HEK293 (cell line): ENCODE measurements around the gene AP2M1.
A peak's percentile ranks its signal among the peaks of the same experiment; 100 is the strongest.

Experiments
- CTCF ChIA-PET: fragments of 350-600 bp; formaldehyde crosslinking; extraction: SDS; loops from one replicate; lab custom pipeline; 2021; ENCODE audit warnings: antibody characterized with exemption; lab: Yijun Ruan, JAX
- POLR2A ChIA-PET: fragments of 300-600 bp; formaldehyde crosslinking; extraction: SDS; loops from one replicate; lab custom pipeline; 2020; ENCODE audit warnings: antibody characterized with exemption, inconsistent platforms; lab: Yijun Ruan, JAX
- H3K27ac ChIP-seq: fragments of 200-500 bp; sonication (Bioruptor generic); 2 replicates; pipeline ENCODE4 v1.5.1; 2014; ENCODE audit warnings: low read depth, low read length, control low read depth, inconsistent platforms; ENCODE audit errors: extremely low read depth
- H3K36me3 ChIP-seq, 2 experiments: fragments of 200-500 bp in 1 of 2; sonication (Bioruptor generic) in 1 of 2; 1 replicate in 1 of 2; 2 replicates in 1 of 2; pipeline ENCODE4 v1.5.1; 2014 to 2017; ENCODE audit warnings: inconsistent platforms in 2 of 2, low read length in 2 of 2; ENCODE audit not compliant: control insufficient read depth in 2 of 2, insufficient read depth in 1 of 2
- H3K4me1 ChIP-seq: fragments of 200-500 bp; sonication (Bioruptor generic); 2 replicates; pipeline ENCODE4 v1.5.1; 2014; ENCODE audit warnings: mild to moderate bottlenecking, low read length, inconsistent platforms; ENCODE audit not compliant: control insufficient read depth, insufficient read depth
- H3K4me3 ChIP-seq: 2 replicates; pipeline ENCODE4 v1.5.1; 2011; ENCODE audit warnings: low read depth, mild to moderate bottlenecking, control low read depth, low read length, moderate library complexity
- H3K9me3 ChIP-seq: fragments of 200-500 bp; sonication (Bioruptor generic); 2 replicates; pipeline ENCODE4 v1.5.1; 2014; ENCODE audit warnings: low read depth, low read length, inconsistent platforms; ENCODE audit not compliant: control insufficient read depth, insufficient read depth
- KLF16 ChIP-seq: fragments of 450-650 bp; formaldehyde crosslinking; IDR thresholded peaks from 2 replicates; pipeline ENCODE4 v1.5.1; 2017; ENCODE audit warnings: missing biosample characterization, missing genetic modification characterization
- KLF7 ChIP-seq: fragments of 450-650 bp; formaldehyde crosslinking; IDR thresholded peaks from 2 replicates; pipeline ENCODE4 v1.5.1; 2016; ENCODE audit warnings: missing biosample characterization, missing genetic modification characterization, borderline replicate concordance
- KLF8 ChIP-seq: fragments of 450-650 bp; formaldehyde crosslinking; IDR thresholded peaks from 2 replicates; pipeline ENCODE4 v1.5.1; 2016; ENCODE audit warnings: missing biosample characterization, missing genetic modification characterization
- MYNN ChIP-seq: fragments of 450-650 bp; formaldehyde crosslinking; IDR thresholded peaks from 2 replicates; pipeline ENCODE4 v1.5.1; 2016; ENCODE audit warnings: missing biosample characterization, missing genetic modification characterization, borderline replicate concordance
- YY1 ChIP-seq: fragments of 450-650 bp; formaldehyde crosslinking; IDR thresholded peaks from 2 replicates; pipeline ENCODE4 v1.5.1; 2018; ENCODE audit warnings: missing biosample characterization, missing genetic modification characterization
- ZNF121 ChIP-seq: fragments of 450-650 bp; formaldehyde crosslinking; IDR thresholded peaks from 2 replicates; pipeline ENCODE4 v1.5.1; 2016; ENCODE audit warnings: missing biosample characterization, missing genetic modification characterization
- ZNF211 ChIP-seq: fragments of 450-650 bp; formaldehyde crosslinking; IDR thresholded peaks from 2 replicates; pipeline ENCODE4 v1.5.1; 2016; ENCODE audit warnings: low read depth, missing biosample characterization, missing genetic modification characterization
- ZNF24 ChIP-seq: fragments of 450-650 bp; formaldehyde crosslinking; IDR thresholded peaks from 2 replicates; pipeline ENCODE4 v1.5.1; 2016; ENCODE audit warnings: missing biosample characterization, missing genetic modification characterization
- ZNF341 ChIP-seq: fragments of 450-650 bp; formaldehyde crosslinking; IDR thresholded peaks from 2 replicates; pipeline ENCODE4; 2016; ENCODE audit warnings: low read depth, missing biosample characterization, missing genetic modification characterization
- ZNF48 ChIP-seq: fragments of 450-650 bp; formaldehyde crosslinking; IDR thresholded peaks from 2 replicates; pipeline ENCODE4 v1.5.1; 2016; ENCODE audit warnings: missing biosample characterization, missing genetic modification characterization
- ZNF560 ChIP-seq: fragments of 450-650 bp; formaldehyde crosslinking; IDR thresholded peaks from 2 replicates; pipeline ENCODE4 v1.5.1; 2017; ENCODE audit warnings: missing biosample characterization, missing genetic modification characterization, borderline replicate concordance
- ZNF600 ChIP-seq: fragments of 450-650 bp; formaldehyde crosslinking; IDR thresholded peaks from 2 replicates; pipeline ENCODE4 v1.5.1; 2016; ENCODE audit warnings: missing biosample characterization, missing genetic modification characterization
- ZNF777 ChIP-seq: fragments of 450-650 bp; formaldehyde crosslinking; IDR thresholded peaks from 2 replicates; pipeline ENCODE4 v1.5.1; 2017; ENCODE audit warnings: missing biosample characterization, missing genetic modification characterization, borderline replicate concordance
- ZNF837 ChIP-seq: fragments of 450-650 bp; formaldehyde crosslinking; IDR thresholded peaks from 2 replicates; pipeline ENCODE4 v1.5.1; 2016; ENCODE audit warnings: missing biosample characterization, missing genetic modification characterization
- TF ChIP-seq, protein P1 (sequence below): fragments of 450-650 bp; formaldehyde crosslinking; IDR thresholded peaks from 2 replicates; pipeline ENCODE4 v1.5.1; 2016; ENCODE audit warnings: missing biosample characterization, missing genetic modification characterization
- TF ChIP-seq, protein P2 (sequence below): fragments of 450-650 bp; formaldehyde crosslinking; IDR thresholded peaks from 2 replicates; pipeline ENCODE4 v1.5.1; 2017; ENCODE audit warnings: missing biosample characterization, missing genetic modification characterization
- TF ChIP-seq, protein P3 (sequence below): fragments of 450-650 bp; formaldehyde crosslinking; IDR thresholded peaks from 2 replicates; pipeline ENCODE4 v1.5.1; 2016; ENCODE audit warnings: missing biosample characterization, missing genetic modification characterization
- TF ChIP-seq, protein P4 (sequence below): fragments of 450-650 bp; formaldehyde crosslinking; conservative IDR thresholded peaks from 2 replicates; pipeline ENCODE4 v1.5.1; 2016; ENCODE audit warnings: low read depth, missing biosample characterization, missing genetic modification characterization

AP2M1 gene

DNA sequence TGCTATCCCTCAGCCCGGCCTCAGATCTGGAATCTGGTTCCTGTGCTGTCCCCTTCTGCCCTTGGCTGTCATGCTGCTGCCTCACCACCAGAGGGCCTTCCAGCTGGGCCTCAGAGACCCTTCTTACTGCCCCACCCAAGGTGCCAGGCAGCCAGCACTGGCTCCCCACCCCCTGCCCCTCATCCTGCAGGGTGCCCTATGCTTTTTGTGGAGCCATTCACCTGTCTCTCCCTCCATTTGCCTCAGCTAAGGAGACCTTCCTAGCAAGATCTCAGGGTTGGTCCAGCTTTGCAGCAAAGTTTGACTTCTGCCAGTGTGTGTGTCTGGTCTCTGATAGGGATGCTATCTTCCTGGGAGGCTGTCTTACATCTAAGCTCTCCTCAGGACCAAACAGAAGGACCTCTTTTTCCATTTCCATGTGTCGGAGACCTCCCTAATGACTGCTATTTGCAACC, 52.9 kb downstream of the AP2M1 start (continued):
- TF ChIP-seq ZNF24 (no peak), YY1 (tag by site-specific recombination) (no peak)

DNA sequence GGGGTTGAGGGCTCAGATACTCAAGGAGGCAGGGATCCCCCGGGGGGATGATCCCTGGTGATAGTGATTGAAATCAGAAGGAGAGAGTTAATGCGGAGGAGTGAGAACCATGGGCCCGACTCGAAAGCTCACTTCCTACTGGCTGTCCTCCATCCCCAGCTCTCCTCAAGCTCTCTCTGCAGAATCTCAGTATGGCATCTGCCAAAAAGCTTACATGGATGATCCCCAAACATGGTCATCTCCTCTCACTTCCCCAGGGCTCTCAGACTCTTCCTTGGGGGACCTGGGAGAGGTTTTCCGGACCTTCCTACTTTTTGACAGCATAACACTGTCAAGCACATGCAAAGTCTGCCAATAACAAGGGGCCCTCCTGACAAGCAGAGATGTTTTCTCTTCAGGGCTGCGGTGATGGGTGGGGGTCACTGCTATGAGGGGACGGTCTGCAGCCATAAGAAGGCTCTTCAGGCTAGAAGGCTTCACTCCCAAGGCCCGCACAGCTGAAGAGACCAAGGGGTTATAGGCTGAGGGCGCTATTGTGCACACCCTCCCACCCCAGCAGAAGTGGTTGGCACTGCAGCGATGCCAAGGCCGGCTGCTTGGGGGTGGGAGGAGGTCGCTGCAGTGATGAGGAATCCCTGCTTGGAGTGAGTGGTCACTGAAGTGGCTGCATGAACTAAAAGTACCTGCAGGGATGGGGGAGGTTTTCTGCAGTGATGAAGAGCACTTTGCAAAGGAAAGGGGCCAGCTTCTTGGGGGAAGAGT, 53.9 kb downstream of the AP2M1 start:
- no peak overlapping the region; the same call in 1 of the 2 replicates for H3K4me3 ChIP-seq
- POLR2A ChIA-PET, result interaction anchor here (0.7 to 2.0 kb wide), 2 partner anchors 43 to 94 kb away, joined by 3 to 4 read pairs; partner anchors contain the start of genes ABCF3 and EIF2B5

DNA sequence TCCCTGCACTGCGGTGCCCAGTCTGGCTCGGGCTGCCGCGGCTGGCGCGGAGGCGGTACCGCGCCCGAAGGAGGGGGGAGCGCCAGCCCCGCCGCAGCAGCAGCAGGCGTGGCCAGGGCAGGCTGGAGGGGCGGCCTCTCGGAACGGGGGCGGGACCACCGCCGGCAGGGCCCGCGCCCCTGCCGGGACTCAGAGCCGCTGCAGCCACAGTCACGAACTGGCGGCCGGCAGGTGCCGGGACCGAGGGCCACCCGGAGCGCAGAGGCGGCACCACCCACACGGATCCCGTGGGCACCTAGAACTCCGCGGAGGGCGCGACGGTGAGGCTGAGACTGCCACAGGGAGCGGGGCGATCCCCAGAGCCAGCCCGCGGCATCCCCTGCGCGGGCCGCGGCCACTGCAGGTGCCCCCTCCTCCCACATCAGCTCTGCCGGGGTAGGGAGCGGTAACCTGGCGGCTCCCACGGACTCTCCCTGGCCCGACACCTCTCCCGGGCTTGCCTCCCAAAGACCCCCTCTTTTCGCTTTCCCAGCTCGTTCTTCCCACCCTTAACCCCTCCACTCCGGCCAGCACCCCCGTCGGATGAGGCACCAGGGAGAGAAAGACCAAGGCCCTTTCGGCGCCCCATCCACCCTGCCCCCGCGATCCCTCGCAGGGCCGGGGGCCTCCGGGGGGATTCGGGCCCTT, 54.9 kb downstream of the AP2M1 start, which contains the start of gene VWA5B2:
TSS of gene VWA5B2 (plus strand) at position 192 of the 687 bp plus-strand sequence. CDS start 944 bp downstream, outside the sequence.
- Histone ChIP-seq H3K9me3 (no peaks in the 10 kb centered on the region), H3K4me3 (peak within 1 kb of the TSS; percentile 70), H3K27ac (no peak within 1 kb of the TSS), H3K4me1 (no peaks in the 10 kb centered on the region), H3K36me3 (no peaks in the 10 kb centered on the region)
- ChIA-PET CTCF (interaction anchor here (0.6 to 4.4 kb wide), 6 partner anchors 10 to 65 kb away, joined by 3 to 66 read pairs (median 5); partner anchors contain the start of gene CAMK2N2), POLR2A (interaction anchor here (2.0 kb wide), 1 partner anchor 44 kb away, joined by 4 read pairs; the partner anchor contains the start of gene ABCF3)
- TF ChIP-seq ZNF560, result no peak
- TF ChIP-seq ZNF121 (tag by site-specific recombination), result no peak
- TF ChIP-seq, protein P1, sequence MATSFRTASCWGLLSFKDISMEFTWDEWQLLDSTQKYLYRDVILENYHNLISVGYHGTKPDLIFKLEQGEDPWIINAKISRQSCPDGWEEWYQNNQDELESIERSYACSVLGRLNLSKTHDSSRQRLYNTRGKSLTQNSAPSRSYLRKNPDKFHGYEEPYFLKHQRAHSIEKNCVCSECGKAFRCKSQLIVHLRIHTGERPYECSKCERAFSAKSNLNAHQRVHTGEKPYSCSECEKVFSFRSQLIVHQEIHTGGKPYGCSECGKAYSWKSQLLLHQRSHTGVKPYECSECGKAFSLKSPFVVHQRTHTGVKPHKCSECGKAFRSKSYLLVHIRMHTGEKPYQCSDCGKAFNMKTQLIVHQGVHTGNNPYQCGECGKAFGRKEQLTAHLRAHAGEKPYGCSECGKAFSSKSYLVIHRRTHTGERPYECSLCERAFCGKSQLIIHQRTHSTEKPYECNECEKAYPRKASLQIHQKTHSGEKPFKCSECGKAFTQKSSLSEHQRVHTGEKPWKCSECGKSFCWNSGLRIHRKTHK (tag by site-specific recombination), result no peak
- peak; percentile 64; the same call in 1 of the 2 replicates for TF ChIP-seq ZNF777 (tag by site-specific recombination)
- TF ChIP-seq KLF8, result no peak
- 0 out of 2 replicates have a peak, but pooled peaks have one; percentile 38 for TF ChIP-seq KLF16 (tag by site-specific recombination)
- TF ChIP-seq, protein P2, sequence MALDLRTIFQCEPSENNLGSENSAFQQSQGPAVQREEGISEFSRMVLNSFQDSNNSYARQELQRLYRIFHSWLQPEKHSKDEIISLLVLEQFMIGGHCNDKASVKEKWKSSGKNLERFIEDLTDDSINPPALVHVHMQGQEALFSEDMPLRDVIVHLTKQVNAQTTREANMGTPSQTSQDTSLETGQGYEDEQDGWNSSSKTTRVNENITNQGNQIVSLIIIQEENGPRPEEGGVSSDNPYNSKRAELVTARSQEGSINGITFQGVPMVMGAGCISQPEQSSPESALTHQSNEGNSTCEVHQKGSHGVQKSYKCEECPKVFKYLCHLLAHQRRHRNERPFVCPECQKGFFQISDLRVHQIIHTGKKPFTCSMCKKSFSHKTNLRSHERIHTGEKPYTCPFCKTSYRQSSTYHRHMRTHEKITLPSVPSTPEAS, result no peak
- TF ChIP-seq ZNF600 (tag by site-specific recombination), result peak; percentile 79
- no peak for TF ChIP-seq ZNF48
- TF ChIP-seq, protein P3, sequence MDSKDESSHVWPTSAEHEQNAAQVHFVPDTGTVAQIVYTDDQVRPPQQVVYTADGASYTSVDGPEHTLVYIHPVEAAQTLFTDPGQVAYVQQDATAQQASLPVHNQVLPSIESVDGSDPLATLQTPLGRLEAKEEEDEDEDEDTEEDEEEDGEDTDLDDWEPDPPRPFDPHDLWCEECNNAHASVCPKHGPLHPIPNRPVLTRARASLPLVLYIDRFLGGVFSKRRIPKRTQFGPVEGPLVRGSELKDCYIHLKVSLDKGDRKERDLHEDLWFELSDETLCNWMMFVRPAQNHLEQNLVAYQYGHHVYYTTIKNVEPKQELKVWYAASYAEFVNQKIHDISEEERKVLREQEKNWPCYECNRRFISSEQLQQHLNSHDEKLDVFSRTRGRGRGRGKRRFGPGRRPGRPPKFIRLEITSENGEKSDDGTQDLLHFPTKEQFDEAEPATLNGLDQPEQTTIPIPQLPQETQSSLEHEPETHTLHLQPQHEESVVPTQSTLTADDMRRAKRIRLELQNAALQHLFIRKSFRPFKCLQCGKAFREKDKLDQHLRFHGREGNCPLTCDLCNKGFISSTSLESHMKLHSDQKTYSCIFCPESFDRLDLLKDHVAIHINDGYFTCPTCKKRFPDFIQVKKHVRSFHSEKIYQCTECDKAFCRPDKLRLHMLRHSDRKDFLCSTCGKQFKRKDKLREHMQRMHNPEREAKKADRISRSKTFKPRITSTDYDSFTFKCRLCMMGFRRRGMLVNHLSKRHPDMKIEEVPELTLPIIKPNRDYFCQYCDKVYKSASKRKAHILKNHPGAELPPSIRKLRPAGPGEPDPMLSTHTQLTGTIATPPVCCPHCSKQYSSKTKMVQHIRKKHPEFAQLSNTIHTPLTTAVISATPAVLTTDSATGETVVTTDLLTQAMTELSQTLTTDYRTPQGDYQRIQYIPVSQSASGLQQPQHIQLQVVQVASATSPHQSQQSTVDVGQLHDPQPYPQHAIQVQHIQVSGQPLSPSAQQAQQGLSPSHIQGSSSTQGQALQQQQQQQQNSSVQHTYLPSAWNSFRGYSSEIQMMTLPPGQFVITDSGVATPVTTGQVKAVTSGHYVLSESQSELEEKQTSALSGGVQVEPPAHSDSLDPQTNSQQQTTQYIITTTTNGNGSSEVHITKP (tag by site-specific recombination), result peak; percentile 59; the same call in 1 of the 2 replicates

More for the DNA sequence above, 53.9 kb downstream of the AP2M1 start:
- CTCF ChIA-PET, result interaction anchor here (0.6 to 4.4 kb wide), 20 partner anchors 9 to 287 kb away, joined by 3 to 66 read pairs (median 4); no protein-coding TSS in a partner anchor
- H3K36me3 ChIP-seq, result no peaks in the 10 kb centered on the region
- no peaks in the 10 kb centered on the region for H3K9me3 ChIP-seq
- no peak overlapping the region for H3K27ac ChIP-seq
- TF ChIP-seq ZNF211 (tag by site-specific recombination) (no peak), ZNF837 (tag by site-specific recombination) (no peak), ZNF341 (tag by site-specific recombination) (peak; percentile 44; the same call in 1 of the 2 replicates), KLF7 (tag by site-specific recombination) (no peak), MYNN (tag by site-specific recombination) (no peak)
- TF ChIP-seq, protein P4, sequence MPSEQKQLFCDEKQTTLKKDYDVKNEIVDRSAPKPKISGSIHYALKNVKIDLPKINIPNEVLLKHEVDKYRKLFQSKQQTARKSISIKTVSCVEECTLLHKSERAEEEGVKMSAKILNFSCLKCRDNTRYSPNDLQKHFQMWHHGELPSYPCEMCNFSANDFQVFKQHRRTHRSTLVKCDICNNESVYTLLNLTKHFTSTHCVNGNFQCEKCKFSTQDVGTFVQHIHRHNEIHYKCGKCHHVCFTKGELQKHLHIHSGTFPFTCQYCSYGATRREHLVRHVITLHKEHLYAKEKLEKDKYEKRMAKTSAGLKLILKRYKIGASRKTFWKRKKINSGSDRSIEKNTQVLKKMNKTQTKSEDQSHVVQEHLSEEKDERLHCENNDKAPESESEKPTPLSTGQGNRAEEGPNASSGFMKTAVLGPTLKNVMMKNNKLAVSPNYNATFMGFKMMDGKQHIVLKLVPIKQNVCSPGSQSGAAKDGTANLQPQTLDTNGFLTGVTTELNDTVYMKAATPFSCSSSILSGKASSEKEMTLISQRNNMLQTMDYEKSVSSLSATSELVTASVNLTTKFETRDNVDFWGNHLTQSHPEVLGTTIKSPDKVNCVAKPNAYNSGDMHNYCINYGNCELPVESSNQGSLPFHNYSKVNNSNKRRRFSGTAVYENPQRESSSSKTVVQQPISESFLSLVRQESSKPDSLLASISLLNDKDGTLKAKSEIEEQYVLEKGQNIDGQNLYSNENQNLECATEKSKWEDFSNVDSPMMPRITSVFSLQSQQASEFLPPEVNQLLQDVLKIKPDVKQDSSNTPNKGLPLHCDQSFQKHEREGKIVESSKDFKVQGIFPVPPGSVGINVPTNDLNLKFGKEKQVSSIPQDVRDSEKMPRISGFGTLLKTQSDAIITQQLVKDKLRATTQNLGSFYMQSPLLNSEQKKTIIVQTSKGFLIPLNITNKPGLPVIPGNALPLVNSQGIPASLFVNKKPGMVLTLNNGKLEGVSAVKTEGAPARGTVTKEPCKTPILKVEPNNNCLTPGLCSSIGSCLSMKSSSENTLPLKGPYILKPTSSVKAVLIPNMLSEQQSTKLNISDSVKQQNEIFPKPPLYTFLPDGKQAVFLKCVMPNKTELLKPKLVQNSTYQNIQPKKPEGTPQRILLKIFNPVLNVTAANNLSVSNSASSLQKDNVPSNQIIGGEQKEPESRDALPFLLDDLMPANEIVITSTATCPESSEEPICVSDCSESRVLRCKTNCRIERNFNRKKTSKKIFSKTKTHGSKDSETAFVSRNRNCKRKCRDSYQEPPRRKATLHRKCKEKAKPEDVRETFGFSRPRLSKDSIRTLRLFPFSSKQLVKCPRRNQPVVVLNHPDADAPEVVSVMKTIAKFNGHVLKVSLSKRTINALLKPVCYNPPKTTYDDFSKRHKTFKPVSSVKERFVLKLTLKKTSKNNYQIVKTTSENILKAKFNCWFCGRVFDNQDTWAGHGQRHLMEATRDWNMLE (tag by site-specific recombination), result no peak
- H3K4me1 ChIP-seq, result no peaks in the 10 kb centered on the region
